Muscle layer of colon (tissue), 2 donors: Measurements from ENCODE around the gene GALNT9.
"Not testable (repeated sequence)": the region's sequence is repeated elsewhere in the genome, so short reads cannot be mapped to it uniquely, and the experiment has no call there.

Experiments used
- H3K27ac ChIP-seq: one replicate; pipeline ENCODE4 v1.7.0; 2013; ENCODE audit warnings: low read depth, mild to moderate bottlenecking, low read length, moderate library complexity
- H3K27me3 ChIP-seq, 2 donors: one replicate each; pipeline ENCODE4 v1.7.0; 2013; ENCODE audit warnings: low read length in 2 of 2, mild to moderate bottlenecking in 2 of 2; ENCODE audit not compliant: insufficient read depth in 2 of 2, control insufficient read depth in 1 of 2
- H3K36me3 ChIP-seq: one replicate; pipeline ENCODE4 v1.7.0; 2013; ENCODE audit warnings: mild to moderate bottlenecking, low read length; ENCODE audit not compliant: insufficient read depth
- H3K4me1 ChIP-seq: one replicate; pipeline ENCODE4 v1.7.0; 2013; ENCODE audit warnings: mild to moderate bottlenecking, low read length; ENCODE audit not compliant: insufficient read depth
- H3K4me3 ChIP-seq, 2 donors: one replicate each; pipeline ENCODE4 v1.7.0; 2013; ENCODE audit warnings: low read length in 2 of 2, low read depth in 1 of 2, mild to moderate bottlenecking in 1 of 2, moderate library complexity in 1 of 2
- H3K9ac ChIP-seq: one replicate; pipeline ENCODE4 v1.7.0; 2013; ENCODE audit warnings: low read length
- H3K9me3 ChIP-seq: one replicate; pipeline ENCODE4 v1.7.0; 2013; ENCODE audit warnings: mild to moderate bottlenecking, low read length
- donor health status: abdominal sarcoma.
- donor health status: Adenocarcinoma of cecum.

GALNT9 gene

GRCh38 chr12:132202929-132203721 is 126.3 kb downstream of the GALNT9 start:
- Histone ChIP-seq H3K36me3 (no peaks in the 10 kb centered on the region), H3K4me1 (no peaks in the 10 kb centered on the region), H3K9ac (no peak overlapping the region), H3K4me3 (no peak overlapping the region), H3K27me3 (peaks cover 17 to 48% of the 10 kb centered on the region in 2 donors), H3K27ac (no peak overlapping the region), H3K9me3 (no peaks in the 10 kb centered on the region)

- Histone ChIP-seq H3K9me3 (no peaks in the 10 kb centered on the region), H3K36me3 (no peaks in the 10 kb centered on the region), H3K9ac (no peak overlapping the region), H3K27me3 (peaks cover 17 to 37% of the 10 kb centered on the region in 2 donors), H3K27ac (no peak overlapping the region), H3K4me3 (no peak overlapping the region), H3K4me1 (no peaks in the 10 kb centered on the region)
These were observed 127.8 kb downstream of the GALNT9 start for GRCh38 chr12:132201391-132202120.

- Histone ChIP-seq H3K27me3 (peaks cover 13 to 29% of the 10 kb centered on the region in 2 donors), H3K9ac (no peak overlapping the region), H3K4me3 (no peak overlapping the region), H3K27ac (no peak overlapping the region), H3K4me1 (no peaks in the 10 kb centered on the region), H3K9me3 (no peaks in the 10 kb centered on the region), H3K36me3 (no peaks in the 10 kb centered on the region)
These were observed 128.6 kb downstream of the GALNT9 start for GRCh38 chr12:132200800-132201199.

GRCh38 chr12:132199526-132200319 is 129.7 kb downstream of the GALNT9 start:
- no peak overlapping the region for H3K9ac ChIP-seq
- H3K27ac ChIP-seq, result no peak overlapping the region
- no peaks in the 10 kb centered on the region for H3K9me3 ChIP-seq
- no peak overlapping the region for H3K4me3 ChIP-seq
- no peaks in the 10 kb centered on the region for H3K36me3 ChIP-seq
- no peaks in the 10 kb centered on the region for H3K4me1 ChIP-seq
- peaks cover 3 to 19% of the 10 kb centered on the region in 2 donors for H3K27me3 ChIP-seq

- no peak overlapping the region for H3K4me3 ChIP-seq
- peaks cover 3% of the 10 kb centered on the region for H3K9me3 ChIP-seq
- H3K27ac ChIP-seq, result no peak overlapping the region
- H3K4me1 ChIP-seq, result no peaks in the 10 kb centered on the region
- H3K9ac ChIP-seq, result no peak overlapping the region
- H3K36me3 ChIP-seq, result no peaks in the 10 kb centered on the region
- peaks cover 0 to 12% of the 10 kb centered on the region in 2 donors for H3K27me3 ChIP-seq
These were observed 130.3 kb downstream of the GALNT9 start for GRCh38 chr12:132199101-132199500.

GRCh38 chr12:132197581-132198354 is 131.6 kb downstream of the GALNT9 start:
- no peak overlapping the region for H3K27ac ChIP-seq
- no peak overlapping the region for H3K9ac ChIP-seq
- no peaks in the 10 kb centered on the region for H3K27me3 ChIP-seq
- no peaks in the 10 kb centered on the region for H3K4me1 ChIP-seq
- peaks cover 4% of the 10 kb centered on the region for H3K9me3 ChIP-seq
- H3K4me3 ChIP-seq, result no peak overlapping the region
- H3K36me3 ChIP-seq, result no peaks in the 10 kb centered on the region

GRCh38 chr12:132196873-132197390 is 132.5 kb downstream of the GALNT9 start:
- no peak overlapping the region for H3K4me3 ChIP-seq
- H3K27ac ChIP-seq, result no peak overlapping the region
- no peaks in the 10 kb centered on the region for H3K27me3 ChIP-seq
- no peaks in the 10 kb centered on the region for H3K4me1 ChIP-seq
- no peak overlapping the region for H3K9ac ChIP-seq
- H3K36me3 ChIP-seq, result no peaks in the 10 kb centered on the region
- peaks cover 4% of the 10 kb centered on the region for H3K9me3 ChIP-seq

GRCh38 chr12:132196038-132196872 is 133.1 kb downstream of the GALNT9 start:
- Histone ChIP-seq H3K36me3 (no peaks in the 10 kb centered on the region), H3K27me3 (no peaks in the 10 kb centered on the region), H3K4me1 (no peaks in the 10 kb centered on the region), H3K9me3 (peaks cover 4% of the 10 kb centered on the region), H3K27ac (no peak overlapping the region), H3K9ac (no peak overlapping the region), H3K4me3 (no peak overlapping the region)

GRCh38 chr12:132195242-132195641 is 134.1 kb downstream of the GALNT9 start:
- not testable (repeated sequence) for H3K9ac ChIP-seq, H3K36me3 ChIP-seq, H3K4me3 ChIP-seq, H3K9me3 ChIP-seq, H3K27ac ChIP-seq, H3K4me1 ChIP-seq, H3K27me3 ChIP-seq

GRCh38 chr12:132194556-132194955 is 134.8 kb downstream of the GALNT9 start:
- H3K27me3 ChIP-seq, result no peaks in the 10 kb centered on the region

More at GRCh38 chr12:132194556-132194955, 134.8 kb downstream of the GALNT9 start:
- H3K36me3 ChIP-seq, result no peaks in the 10 kb centered on the region
- peaks cover 9% of the 10 kb centered on the region for H3K4me1 ChIP-seq
- H3K27ac ChIP-seq, result no peak overlapping the region
- peaks cover 4% of the 10 kb centered on the region for H3K9me3 ChIP-seq
- H3K4me3 ChIP-seq, result no peak overlapping the region
- H3K9ac ChIP-seq, result no peak overlapping the region
